ENCODE data around the gene BAK1.
A peak's percentile ranks its signal among the peaks of the same experiment; 100 is the strongest.

The BAK1 gene

DNA sequence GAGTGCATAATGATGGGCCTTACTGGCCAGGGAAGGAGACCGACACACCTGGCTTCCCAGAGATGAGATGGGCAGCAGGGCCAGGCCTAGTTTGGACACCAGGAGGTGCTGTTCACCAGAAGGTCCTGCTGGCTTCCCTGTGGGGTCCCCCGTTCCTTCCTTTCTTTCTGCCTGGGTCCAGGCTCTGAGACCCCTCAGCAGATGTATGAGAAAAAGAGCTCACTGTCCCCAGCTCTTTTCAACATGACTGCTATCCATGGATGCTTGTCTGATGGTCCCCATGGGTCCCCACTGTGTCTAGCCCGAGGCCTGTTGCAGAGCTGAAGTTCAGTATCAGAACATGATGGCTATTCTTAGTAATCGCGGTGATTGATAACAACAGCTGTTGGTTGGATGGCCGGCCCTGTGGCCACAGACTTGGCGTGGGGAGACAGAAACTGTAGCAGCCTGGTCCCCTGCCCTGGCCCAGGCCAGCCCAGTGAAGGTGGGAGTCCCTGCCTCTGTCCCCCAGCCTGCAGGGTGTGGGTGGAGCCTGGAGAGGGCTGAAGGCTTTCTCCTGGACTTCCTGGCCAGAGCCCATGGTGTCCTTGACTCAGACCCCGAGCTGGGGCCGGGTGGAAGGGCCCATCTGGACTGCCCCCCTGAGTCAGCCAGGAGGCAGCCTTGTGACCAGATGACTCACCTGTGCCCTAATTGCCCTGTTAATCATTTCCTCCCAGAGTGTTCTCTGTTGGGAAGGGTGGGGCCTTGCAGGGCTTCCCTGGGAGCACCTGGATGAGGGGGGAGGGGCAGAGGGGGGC is 9.9 kb upstream of the BAK1 start:
- TF ChIP-seq, protein P1, sequence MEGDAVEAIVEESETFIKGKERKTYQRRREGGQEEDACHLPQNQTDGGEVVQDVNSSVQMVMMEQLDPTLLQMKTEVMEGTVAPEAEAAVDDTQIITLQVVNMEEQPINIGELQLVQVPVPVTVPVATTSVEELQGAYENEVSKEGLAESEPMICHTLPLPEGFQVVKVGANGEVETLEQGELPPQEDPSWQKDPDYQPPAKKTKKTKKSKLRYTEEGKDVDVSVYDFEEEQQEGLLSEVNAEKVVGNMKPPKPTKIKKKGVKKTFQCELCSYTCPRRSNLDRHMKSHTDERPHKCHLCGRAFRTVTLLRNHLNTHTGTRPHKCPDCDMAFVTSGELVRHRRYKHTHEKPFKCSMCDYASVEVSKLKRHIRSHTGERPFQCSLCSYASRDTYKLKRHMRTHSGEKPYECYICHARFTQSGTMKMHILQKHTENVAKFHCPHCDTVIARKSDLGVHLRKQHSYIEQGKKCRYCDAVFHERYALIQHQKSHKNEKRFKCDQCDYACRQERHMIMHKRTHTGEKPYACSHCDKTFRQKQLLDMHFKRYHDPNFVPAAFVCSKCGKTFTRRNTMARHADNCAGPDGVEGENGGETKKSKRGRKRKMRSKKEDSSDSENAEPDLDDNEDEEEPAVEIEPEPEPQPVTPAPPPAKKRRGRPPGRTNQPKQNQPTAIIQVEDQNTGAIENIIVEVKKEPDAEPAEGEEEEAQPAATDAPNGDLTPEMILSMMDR (IDR thresholded peaks at IDR 0.05; ENCODE audit: insufficient read depth, low read length, missing control alignments), result peak; percentile 94
- H3K4me3 ChIP-seq (ENCODE audit: low read depth, low read length), result no peak overlapping the region
- POLR2A ChIA-PET, result interaction anchor here (1.0 to 1.4 kb wide), 5 partner anchors 103 to 122 kb away, joined by 3 to 8 read pairs (median 4); partner anchors contain the start of gene UQCC2
- CTCF ChIA-PET, result interaction anchor here (0.6 to 15.1 kb wide), 52 partner anchors 10 to 1019 kb away, joined by 3 to 539 read pairs (median 4); partner anchors contain the start of genes BAK1 and UQCC2
- DNase-seq (ENCODE audit: low read depth, low spot score), result no peak

DNA sequence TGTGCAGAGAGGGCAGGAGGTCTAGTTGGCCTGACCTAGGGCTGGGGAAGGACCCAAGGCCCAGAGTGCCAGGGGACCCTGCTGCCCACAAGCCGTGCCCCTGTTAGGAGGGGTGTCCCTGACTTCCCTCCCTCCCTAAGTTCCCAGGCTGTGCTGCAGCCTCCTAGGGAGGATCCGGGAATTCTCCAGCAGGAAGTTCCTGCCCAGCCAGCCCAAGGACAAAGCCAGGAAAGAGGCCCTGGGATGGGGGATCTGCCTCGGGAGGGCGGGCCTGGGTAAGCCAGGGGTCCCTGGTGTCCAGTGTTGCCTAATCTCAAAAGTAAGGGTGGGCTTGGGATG is 9.3 kb upstream of the BAK1 start:
- ChIA-PET POLR2A (interaction anchor here (1.0 to 1.4 kb wide), 4 partner anchors 103 to 122 kb away, joined by 4 to 8 read pairs (median 4); partner anchors contain the start of gene UQCC2), CTCF (interaction anchor here (0.6 to 15.1 kb wide), 40 partner anchors 9 to 1019 kb away, joined by 3 to 539 read pairs (median 6); partner anchors contain the start of genes BAK1 and UQCC2)
- H3K4me3 ChIP-seq (ENCODE audit: low read depth, low read length), result no peak overlapping the region
- TF ChIP-seq, protein P1 (IDR thresholded peaks at IDR 0.05; ENCODE audit: insufficient read depth, low read length, missing control alignments), result no peak
- no peak for DNase-seq (ENCODE audit: low read depth, low spot score)

DNA sequence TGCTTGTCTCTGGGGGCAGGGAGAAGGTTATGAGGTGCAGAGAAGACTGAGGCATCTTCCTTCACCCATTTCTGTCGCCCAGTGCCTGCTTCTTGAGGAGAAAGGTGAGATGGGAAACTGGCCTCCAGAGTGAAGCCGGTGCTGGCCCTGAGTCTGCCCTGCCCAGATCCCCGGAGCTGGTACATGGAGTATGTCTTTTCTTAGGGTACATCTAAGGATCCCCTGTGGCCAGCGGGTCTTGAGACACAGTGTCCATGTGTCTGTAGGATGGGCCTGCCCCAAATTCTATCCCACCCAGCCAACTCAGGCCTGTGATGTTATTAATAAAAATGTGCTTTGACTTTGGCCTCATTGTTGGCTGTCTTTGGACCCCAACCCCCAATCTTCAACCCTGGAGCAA is 8.8 kb upstream of the BAK1 start:
- ChIA-PET CTCF (interaction anchor here (0.8 to 15.1 kb wide), 9 partner anchors 33 to 567 kb away, joined by 3 to 539 read pairs (median 7); partner anchors contain the start of gene UQCC2), POLR2A (no interaction called here)
- no peak overlapping the region for H3K4me3 ChIP-seq (ENCODE audit: low read depth, low read length)
- TF ChIP-seq, protein P1 (IDR thresholded peaks at IDR 0.05; ENCODE audit: insufficient read depth, low read length, missing control alignments), result no peak
- DNase-seq (ENCODE audit: low read depth, low spot score), result no peak

DNA sequence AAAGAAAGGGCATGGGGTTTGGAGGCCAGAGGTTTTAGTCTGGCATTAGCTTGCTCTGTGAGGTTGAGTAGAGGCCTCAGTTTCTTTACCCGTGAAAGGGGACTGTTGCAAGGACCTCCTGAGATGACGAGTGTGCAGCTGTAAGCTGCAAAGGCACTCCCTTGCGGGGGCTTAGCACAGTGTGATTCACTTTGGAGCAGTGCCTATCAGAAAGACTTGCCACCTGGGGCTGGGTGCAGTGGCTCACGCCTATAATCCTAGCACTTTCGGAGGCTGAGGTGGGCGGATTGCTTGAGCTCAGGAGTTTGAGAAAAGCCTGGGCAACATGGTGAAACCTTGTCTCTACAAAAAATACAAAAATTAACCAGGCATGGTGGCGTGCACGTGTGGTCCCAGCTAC is 7.5 kb upstream of the BAK1 start:
- H3K4me3 ChIP-seq (ENCODE audit: low read depth, low read length), result no peak overlapping the region
- POLR2A ChIA-PET, result no interaction called here

DNA sequence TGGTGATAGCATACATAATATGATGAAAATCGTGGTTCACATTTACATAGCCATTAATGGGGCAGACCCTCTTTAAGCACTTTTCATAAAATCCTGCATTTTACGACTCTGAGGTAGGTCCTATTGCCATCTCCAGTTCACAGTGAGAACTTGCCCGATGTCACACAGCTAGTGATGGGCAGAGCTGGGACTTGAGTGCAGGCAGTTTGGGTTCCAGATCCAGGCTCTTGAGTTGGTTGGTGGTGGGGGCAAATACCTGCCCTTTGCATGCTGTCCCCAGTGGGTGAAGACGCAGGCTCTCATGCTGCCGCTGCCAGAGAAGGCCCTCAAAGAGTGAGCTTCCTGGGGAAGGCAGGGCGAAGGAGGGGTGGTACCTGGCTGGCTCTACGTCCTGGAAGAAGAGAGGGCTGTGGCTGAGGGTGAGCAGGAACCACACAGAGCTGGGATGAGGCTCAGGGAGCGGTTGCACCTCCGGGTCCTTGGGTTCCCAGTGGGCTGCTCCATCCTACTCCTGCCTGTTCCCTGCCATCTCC is 6.1 kb upstream of the BAK1 start:
- no peak overlapping the region for H3K4me3 ChIP-seq (ENCODE audit: low read depth, low read length)
- TF ChIP-seq, protein P1 (IDR thresholded peaks at IDR 0.05; ENCODE audit: insufficient read depth, low read length, missing control alignments), result no peak
- ChIA-PET POLR2A (no interaction called here), CTCF (interaction anchor here (1.0 to 15.1 kb wide), 27 partner anchors 8 to 569 kb away, joined by 3 to 539 read pairs (median 10); partner anchors contain the start of gene UQCC2)
- no peak for DNase-seq (ENCODE audit: low read depth, low spot score)

More for the DNA sequence above, 7.5 kb upstream of the BAK1 start:
- CTCF ChIA-PET, result interaction anchor here (0.7 to 15.1 kb wide), 26 partner anchors 10 to 608 kb away, joined by 3 to 539 read pairs (median 6); partner anchors contain the start of gene UQCC2
- TF ChIP-seq, protein P1 (IDR thresholded peaks at IDR 0.05; ENCODE audit: insufficient read depth, low read length, missing control alignments), result no peak
- no peak for DNase-seq (ENCODE audit: low read depth, low spot score)

Data from AG04449 (cell line).